CD4-positive, alpha-beta T cell treated with Interleukin-15 for 4 hours (primary cell): ENCODE measurements around the gene ASPSCR1.

Source experiments
- DNase-seq: peaks from one replicate; pipeline ENCODE4 v3.0.0-alpha.2; 2020; ENCODE audit warnings: low spot score

Gene ASPSCR1

GRCh38 chr17:82039695-82040299, 62.4 kb downstream of the ASPSCR1 start:
- DNase-seq, result no peak

GRCh38 chr17:82041144-82041814, 63.9 kb downstream of the ASPSCR1 start:
- DNase-seq, result no peak

- DNase-seq, result no peak
These were observed 65.2 kb downstream of the ASPSCR1 start for GRCh38 chr17:82042649-82043048.

- DNase-seq, result no peak
These were observed 66.1 kb downstream of the ASPSCR1 start for GRCh38 chr17:82043507-82043906.

- DNase-seq, result no peak
These were observed 68.6 kb downstream of the ASPSCR1 start for GRCh38 chr17:82045936-82046484.

GRCh38 chr17:82046903-82047302, 69.5 kb downstream of the ASPSCR1 start:
- no peak for DNase-seq

GRCh38 chr17:82047379-82047778, 70.0 kb downstream of the ASPSCR1 start:
- no peak for DNase-seq

GRCh38 chr17:82047914-82048570, 70.6 kb downstream of the ASPSCR1 start:
- DNase-seq, result no peak

GRCh38 chr17:82048571-82048971, 71.1 kb downstream of the ASPSCR1 start:
- no peak for DNase-seq

- DNase-seq, result no peak
These were observed 71.7 kb downstream of the ASPSCR1 start for GRCh38 chr17:82049106-82049505.

GRCh38 chr17:82049521-82049971, 72.1 kb downstream of the ASPSCR1 start:
- no peak for DNase-seq

- no peak for DNase-seq
These were observed 72.8 kb downstream of the ASPSCR1 start for GRCh38 chr17:82050152-82050760.

GRCh38 chr17:82050761-82051641, 73.6 kb downstream of the ASPSCR1 start:
- DNase-seq, result no peak

GRCh38 chr17:82051776-82052637, 74.6 kb downstream of the ASPSCR1 start, which contains the start of the genes GPS1 and RFNG:
TSS of gene GPS1 (plus strand) at chr17:82051898. CDS start at chr17:82051932, 34 bp downstream.
TSS of gene RFNG (minus strand) at chr17:82051811. CDS start at chr17:82051766, 45 bp downstream.
- peak; percentile 76 for DNase-seq

- no peak for DNase-seq
These were observed 75.2 kb downstream of the ASPSCR1 start for GRCh38 chr17:82052638-82053059.

- DNase-seq, result no peak
These were observed 75.7 kb downstream of the ASPSCR1 start for GRCh38 chr17:82053130-82053529.

- no peak for DNase-seq
These were observed 76.3 kb downstream of the ASPSCR1 start for GRCh38 chr17:82053556-82054263.

- DNase-seq, result no peak
These were observed 77.1 kb downstream of the ASPSCR1 start for GRCh38 chr17:82054351-82055022.
